SU-DHL-6 (cell line): Measurements from ENCODE around the gene MMGT1.

Source experiments
- EZH2phosphoT487 ChIP-seq: fragments of 200-600 bp; sonication (generic), shearing (Covaris generic); conservative IDR thresholded peaks from 2 replicates; pipeline ENCODE4 v1.6.1; 2018; ENCODE audit warnings: mild to moderate bottlenecking, antibody characterized with exemption, low read length, moderate library complexity, mixed read lengths
- TF ChIP-seq, protein P1 (sequence below): fragments of 200-600 bp; sonication (generic); IDR thresholded peaks from one replicate; pipeline ENCODE4 v1.5.1; 2017; ENCODE audit warnings: antibody characterized with exemption, mild to moderate bottlenecking, low read length, moderate library complexity; ENCODE audit not compliant: insufficient read depth, poor library complexity, severe bottlenecking

DNA sequence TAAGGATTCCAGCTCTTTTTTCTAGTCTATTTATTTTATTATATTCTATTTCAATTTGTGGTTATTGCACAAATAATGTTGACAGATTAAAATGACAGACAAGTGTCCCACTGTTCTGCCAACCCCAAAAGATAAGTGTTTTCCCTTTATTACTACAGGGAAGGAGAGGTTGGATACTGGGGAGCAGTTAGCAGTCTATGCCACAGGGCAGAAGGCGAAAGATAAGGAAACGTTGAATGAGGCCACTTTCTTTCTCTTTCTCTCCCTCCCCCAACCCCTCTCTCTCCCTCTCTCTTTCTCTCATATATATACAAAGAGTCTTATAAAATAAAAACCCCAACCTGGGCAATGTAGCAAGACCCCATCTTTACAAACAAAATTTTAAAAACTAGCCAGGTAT lies 43.1 kb upstream of the MMGT1 start:
- TF ChIP-seq, protein P1, sequence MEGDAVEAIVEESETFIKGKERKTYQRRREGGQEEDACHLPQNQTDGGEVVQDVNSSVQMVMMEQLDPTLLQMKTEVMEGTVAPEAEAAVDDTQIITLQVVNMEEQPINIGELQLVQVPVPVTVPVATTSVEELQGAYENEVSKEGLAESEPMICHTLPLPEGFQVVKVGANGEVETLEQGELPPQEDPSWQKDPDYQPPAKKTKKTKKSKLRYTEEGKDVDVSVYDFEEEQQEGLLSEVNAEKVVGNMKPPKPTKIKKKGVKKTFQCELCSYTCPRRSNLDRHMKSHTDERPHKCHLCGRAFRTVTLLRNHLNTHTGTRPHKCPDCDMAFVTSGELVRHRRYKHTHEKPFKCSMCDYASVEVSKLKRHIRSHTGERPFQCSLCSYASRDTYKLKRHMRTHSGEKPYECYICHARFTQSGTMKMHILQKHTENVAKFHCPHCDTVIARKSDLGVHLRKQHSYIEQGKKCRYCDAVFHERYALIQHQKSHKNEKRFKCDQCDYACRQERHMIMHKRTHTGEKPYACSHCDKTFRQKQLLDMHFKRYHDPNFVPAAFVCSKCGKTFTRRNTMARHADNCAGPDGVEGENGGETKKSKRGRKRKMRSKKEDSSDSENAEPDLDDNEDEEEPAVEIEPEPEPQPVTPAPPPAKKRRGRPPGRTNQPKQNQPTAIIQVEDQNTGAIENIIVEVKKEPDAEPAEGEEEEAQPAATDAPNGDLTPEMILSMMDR = no peak
- TF ChIP-seq EZH2phosphoT487 = no peak
